Measurements from ENCODE around the gene MTG2. TPM values are rescaled to one million over a fixed set of nuclear protein-coding genes. Genes with fewer than 3 reads are reported as not detected.

The MTG2 gene
- total and polyA plus RNA-seq, 7 donors = 25.0 to 56.5 (median 40.4) TPM

- peak; percentile 34 to 66 (median 50) for ATAC-seq
- Histone ChIP-seq H3K4me3 (no peak overlapping the region), H3K27ac (no peak overlapping the region), H3K36me3 (ENCODE audit: insufficient read depth in 1 of 2, low read depth in 1 of 2) (no peaks in the 10 kb centered on the region), H3K9me3 (no peaks in the 10 kb centered on the region), H3K27me3 (ENCODE audit: insufficient read depth in 3 of 3, low read length in 2 of 3) (no peaks in the 10 kb centered on the region), H3K4me1 (peaks cover 24% of the 10 kb centered on the region)
- no peak for TF ChIP-seq CTCF (IDR thresholded peaks at IDR 0.05)
- WGBS, 3 donors = 26 to 38% (median 27%) methylated on average over 18 of the region's 18 CpGs
- DNase-seq = no peak
- intact Hi-C loops (cut with DNase I) = no loop called here
Measured at GRCh38 chr20:62232770-62233645, 50.2 kb downstream of the MTG2 start.

GRCh38 chr20:62233684-62234083 lies 50.9 kb downstream of the MTG2 start:
- Histone ChIP-seq H3K9me3 (no peaks in the 10 kb centered on the region), H3K4me1 (peaks cover 24% of the 10 kb centered on the region), H3K27me3 (ENCODE audit: insufficient read depth in 3 of 3, low read length in 2 of 3) (no peaks in the 10 kb centered on the region), H3K4me3 (no peak overlapping the region), H3K27ac (no peak overlapping the region), H3K36me3 (ENCODE audit: insufficient read depth in 1 of 2, low read depth in 1 of 2) (no peaks in the 10 kb centered on the region)
- DNase-seq = no peak
- no peak for TF ChIP-seq CTCF (IDR thresholded peaks at IDR 0.05)
- WGBS, 3 donors = 79 to 86% (median 80%) methylated on average over 4 of the region's 4 CpGs
- ATAC-seq = no peak
- intact Hi-C loops (cut with DNase I) = no loop called here

GRCh38 chr20:62234339-62234738 lies 51.5 kb downstream of the MTG2 start:
- no peak overlapping the region for H3K27ac ChIP-seq
- no peak overlapping the region for H3K4me3 ChIP-seq
- ATAC-seq = no peak
- H3K27me3 ChIP-seq (ENCODE audit: insufficient read depth in 3 of 3, low read length in 2 of 3) = no peaks in the 10 kb centered on the region
- TF ChIP-seq CTCF (IDR thresholded peaks at IDR 0.05) = no peak
- intact Hi-C loops (cut with DNase I) = no loop called here
- no peaks in the 10 kb centered on the region for H3K9me3 ChIP-seq
- no peak for DNase-seq
- H3K36me3 ChIP-seq (ENCODE audit: insufficient read depth in 1 of 2, low read depth in 1 of 2) = no peaks in the 10 kb centered on the region
- H3K4me1 ChIP-seq = peaks cover 24% of the 10 kb centered on the region
- WGBS, 3 donors = 40 to 59% (median 42%) methylated on average over 5 of the region's 5 CpGs

- ATAC-seq = peak in 2 of 4 donors; percentile 22 to 52
- no peak for TF ChIP-seq CTCF (IDR thresholded peaks at IDR 0.05)
- intact Hi-C loops (cut with DNase I) = no loop called here
- peak in 1 of 2 donors; percentile 79 for DNase-seq
- no peaks in the 10 kb centered on the region for H3K9me3 ChIP-seq
- H3K4me1 ChIP-seq = peaks cover 33% of the 10 kb centered on the region
- H3K27ac ChIP-seq = peak overlapping the region; percentile 62
- 29 to 41% (median 32%) methylated on average over 16 of the region's 16 CpGs for WGBS, 3 donors
- H3K36me3 ChIP-seq (ENCODE audit: insufficient read depth in 1 of 2, low read depth in 1 of 2) = peaks cover 0 to under 1% of the 10 kb centered on the region in 2 donors
- peak overlapping the region; percentile 32 for H3K4me3 ChIP-seq
- H3K27me3 ChIP-seq (ENCODE audit: insufficient read depth in 3 of 3, low read length in 2 of 3) = no peaks in the 10 kb centered on the region
Measured at GRCh38 chr20:62235001-62235776, 52.4 kb downstream of the MTG2 start.

All from psoas muscle (tissue), 8 donors.